ENCODE results near the gene HMCN1.

GRCh38 chr1:186220911-186221310 is 486.7 kb downstream of the HMCN1 start:
- TF ChIP-seq CTCF (IDR thresholded peaks at IDR 0.05) (no peak), POLR2AphosphoS5 (IDR thresholded peaks at IDR 0.05; ENCODE audit: low read depth, low read length) (no peak), REST (IDR thresholded peaks at IDR 0.05; ENCODE audit: insufficient read depth in 1 of 2, low read depth in 2 of 2, low read length in 1 of 2) (no peak), SIN3A (IDR thresholded peaks at IDR 0.05; ENCODE audit: borderline replicate concordance, insufficient read depth, low read depth, low read length) (no peak)

Measured in Panc1 (cell line).